ENCODE results near the gene ZC3H14.

The ZC3H14 gene

DNA sequence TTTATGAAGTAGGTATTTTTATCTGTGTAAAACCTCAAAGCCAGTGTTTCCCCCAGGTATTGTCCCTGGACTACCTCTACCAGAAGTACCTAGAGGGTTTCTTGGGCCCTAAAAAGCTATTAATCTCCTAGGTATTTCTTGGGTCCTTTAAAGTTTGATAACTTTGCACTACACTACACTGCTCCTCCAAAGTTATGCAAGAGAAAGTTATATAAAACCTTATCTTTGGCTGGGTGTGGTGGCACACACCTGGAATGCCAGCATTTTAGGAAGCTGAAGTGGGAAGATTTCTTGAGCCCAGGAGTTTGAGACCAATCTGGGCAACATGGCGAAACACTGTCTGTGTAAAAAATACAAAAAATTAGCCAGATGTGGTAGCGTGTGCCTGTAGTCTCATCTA, 42.9 kb upstream of the ZC3H14 start:
- TF ChIP-seq FOXP2 (optimal IDR thresholded peaks at IDR 0.05; ENCODE audit: borderline replicate concordance, extremely low read depth, extremely low read length, insufficient read depth) (no peak), POLR2AphosphoS5 (IDR thresholded peaks at IDR 0.05; ENCODE audit: low read depth, low read length) (no peak), TAF1 (IDR thresholded peaks at IDR 0.05; ENCODE audit: borderline replicate concordance, insufficient read depth, low read length) (no peak)

DNA sequence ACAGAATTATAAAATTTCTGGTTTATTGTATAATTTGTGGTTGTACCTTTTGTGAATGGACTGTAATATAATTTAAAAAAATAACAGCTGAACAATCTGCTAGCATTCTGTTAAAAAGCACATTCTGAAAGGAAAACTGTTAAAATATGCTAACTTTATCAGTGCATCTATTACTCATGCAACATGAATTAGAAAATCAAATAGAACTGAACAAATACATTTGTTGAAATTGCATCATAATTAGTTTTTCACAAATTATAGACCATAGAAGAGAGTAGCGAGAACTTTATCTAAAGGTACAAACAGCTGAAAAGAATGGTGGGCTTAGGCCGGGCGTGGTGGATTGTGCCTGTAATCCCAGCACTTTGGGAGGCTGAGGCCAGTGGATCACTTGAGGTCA, 41.0 kb upstream of the ZC3H14 start:
- TF ChIP-seq FOXP2 (optimal IDR thresholded peaks at IDR 0.05; ENCODE audit: borderline replicate concordance, extremely low read depth, extremely low read length, insufficient read depth) = no peak
- TF ChIP-seq SIN3A (IDR thresholded peaks at IDR 0.05; ENCODE audit: borderline replicate concordance, insufficient read depth, low read length) = no peak
- TF ChIP-seq, protein P1, sequence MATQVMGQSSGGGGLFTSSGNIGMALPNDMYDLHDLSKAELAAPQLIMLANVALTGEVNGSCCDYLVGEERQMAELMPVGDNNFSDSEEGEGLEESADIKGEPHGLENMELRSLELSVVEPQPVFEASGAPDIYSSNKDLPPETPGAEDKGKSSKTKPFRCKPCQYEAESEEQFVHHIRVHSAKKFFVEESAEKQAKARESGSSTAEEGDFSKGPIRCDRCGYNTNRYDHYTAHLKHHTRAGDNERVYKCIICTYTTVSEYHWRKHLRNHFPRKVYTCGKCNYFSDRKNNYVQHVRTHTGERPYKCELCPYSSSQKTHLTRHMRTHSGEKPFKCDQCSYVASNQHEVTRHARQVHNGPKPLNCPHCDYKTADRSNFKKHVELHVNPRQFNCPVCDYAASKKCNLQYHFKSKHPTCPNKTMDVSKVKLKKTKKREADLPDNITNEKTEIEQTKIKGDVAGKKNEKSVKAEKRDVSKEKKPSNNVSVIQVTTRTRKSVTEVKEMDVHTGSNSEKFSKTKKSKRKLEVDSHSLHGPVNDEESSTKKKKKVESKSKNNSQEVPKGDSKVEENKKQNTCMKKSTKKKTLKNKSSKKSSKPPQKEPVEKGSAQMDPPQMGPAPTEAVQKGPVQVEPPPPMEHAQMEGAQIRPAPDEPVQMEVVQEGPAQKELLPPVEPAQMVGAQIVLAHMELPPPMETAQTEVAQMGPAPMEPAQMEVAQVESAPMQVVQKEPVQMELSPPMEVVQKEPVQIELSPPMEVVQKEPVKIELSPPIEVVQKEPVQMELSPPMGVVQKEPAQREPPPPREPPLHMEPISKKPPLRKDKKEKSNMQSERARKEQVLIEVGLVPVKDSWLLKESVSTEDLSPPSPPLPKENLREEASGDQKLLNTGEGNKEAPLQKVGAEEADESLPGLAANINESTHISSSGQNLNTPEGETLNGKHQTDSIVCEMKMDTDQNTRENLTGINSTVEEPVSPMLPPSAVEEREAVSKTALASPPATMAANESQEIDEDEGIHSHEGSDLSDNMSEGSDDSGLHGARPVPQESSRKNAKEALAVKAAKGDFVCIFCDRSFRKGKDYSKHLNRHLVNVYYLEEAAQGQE (IDR thresholded peaks at IDR 0.05; ENCODE audit: insufficient read depth in 1 of 2, low read depth in 2 of 2, low read length in 2 of 2) = no peak
- TF ChIP-seq POLR2AphosphoS5 (IDR thresholded peaks at IDR 0.05; ENCODE audit: low read depth, low read length) = no peak
- no peak for TF ChIP-seq TAF1 (IDR thresholded peaks at IDR 0.05; ENCODE audit: borderline replicate concordance, insufficient read depth, low read length)

DNA sequence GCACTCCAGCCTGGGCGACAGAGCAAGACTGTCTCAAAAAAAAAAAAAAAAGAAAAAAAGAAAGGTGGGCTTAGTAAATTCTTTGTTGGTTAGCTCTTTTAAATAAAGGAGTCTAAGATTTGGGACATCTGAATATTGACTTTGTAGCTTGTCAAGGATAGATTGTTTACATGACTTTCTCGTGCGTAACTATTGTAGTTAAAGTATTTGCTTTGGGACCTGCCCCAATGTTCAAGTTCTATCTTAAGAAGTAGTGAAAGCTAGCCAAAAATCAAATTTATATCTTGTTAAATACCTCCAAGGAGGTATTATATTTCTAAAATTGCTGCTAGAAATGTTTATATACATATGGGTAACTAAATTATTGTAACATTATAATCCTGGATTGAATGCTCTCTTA, 40.4 kb upstream of the ZC3H14 start:
- TF ChIP-seq SIN3A (IDR thresholded peaks at IDR 0.05; ENCODE audit: borderline replicate concordance, insufficient read depth, low read length) = no peak
- no peak for TF ChIP-seq TAF1 (IDR thresholded peaks at IDR 0.05; ENCODE audit: borderline replicate concordance, insufficient read depth, low read length)

DNA sequence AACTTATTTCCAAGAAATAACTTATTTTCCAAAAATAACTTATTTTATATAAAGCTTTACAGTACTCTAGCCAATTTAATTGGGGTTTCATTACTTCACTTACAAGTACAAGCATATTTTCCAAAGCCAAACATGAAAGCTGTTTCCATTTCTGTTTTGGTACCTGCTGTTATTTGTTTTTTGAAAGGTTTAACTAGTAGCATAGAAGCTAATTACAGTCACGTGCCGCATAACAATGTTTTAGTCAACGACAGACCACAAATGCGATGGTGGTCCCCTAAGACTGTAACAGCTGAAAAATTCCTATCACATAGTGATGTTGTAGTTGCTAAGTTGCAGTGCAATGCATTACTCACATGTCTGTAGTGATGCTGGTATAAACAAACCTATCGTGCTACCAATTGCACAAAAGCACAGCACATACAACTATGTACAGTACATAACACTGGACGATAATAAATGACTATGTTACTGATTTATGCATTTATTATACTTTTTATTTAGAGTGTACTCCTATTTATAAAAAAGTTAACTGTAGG, 29.7 kb upstream of the ZC3H14 start:
- TF ChIP-seq FOXP2 (optimal IDR thresholded peaks at IDR 0.05; ENCODE audit: borderline replicate concordance, extremely low read depth, extremely low read length, insufficient read depth) (no peak), TAF1 (IDR thresholded peaks at IDR 0.05; ENCODE audit: borderline replicate concordance, insufficient read depth, low read length) (no peak), POLR2AphosphoS5 (IDR thresholded peaks at IDR 0.05; ENCODE audit: low read depth, low read length) (no peak), SIN3A (IDR thresholded peaks at IDR 0.05; ENCODE audit: borderline replicate concordance, insufficient read depth, low read length) (no peak)
- TF ChIP-seq, protein P1 (IDR thresholded peaks at IDR 0.05; ENCODE audit: insufficient read depth in 1 of 2, low read depth in 2 of 2, low read length in 2 of 2) = no peak

DNA sequence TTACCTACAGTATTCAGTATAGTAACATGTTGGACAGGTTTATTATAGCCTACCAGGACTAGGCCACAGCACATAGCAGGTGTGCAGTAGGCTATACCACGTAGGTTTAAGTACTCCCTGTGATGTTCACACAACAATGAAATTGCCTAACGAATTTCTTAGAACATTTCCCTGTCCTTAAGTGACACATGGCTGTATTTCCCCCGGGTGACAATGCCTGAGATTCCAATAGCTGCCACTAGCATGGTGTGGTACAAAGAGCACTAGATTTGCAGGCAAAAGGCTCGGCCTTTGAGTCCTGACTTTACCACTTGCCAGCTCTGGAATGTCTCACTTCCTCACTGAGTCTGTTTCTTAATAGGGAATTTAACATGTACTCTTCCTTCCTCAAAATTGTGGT, 27.7 kb upstream of the ZC3H14 start:
- TF ChIP-seq FOXP2 (optimal IDR thresholded peaks at IDR 0.05; ENCODE audit: borderline replicate concordance, extremely low read depth, extremely low read length, insufficient read depth) = no peak
- TF ChIP-seq SIN3A (IDR thresholded peaks at IDR 0.05; ENCODE audit: borderline replicate concordance, insufficient read depth, low read length) = no peak
- TF ChIP-seq POLR2AphosphoS5 (IDR thresholded peaks at IDR 0.05; ENCODE audit: low read depth, low read length) = no peak
- no peak for TF ChIP-seq TAF1 (IDR thresholded peaks at IDR 0.05; ENCODE audit: borderline replicate concordance, insufficient read depth, low read length)
- TF ChIP-seq, protein P1 (IDR thresholded peaks at IDR 0.05; ENCODE audit: insufficient read depth in 1 of 2, low read depth in 2 of 2, low read length in 2 of 2) = no peak

DNA sequence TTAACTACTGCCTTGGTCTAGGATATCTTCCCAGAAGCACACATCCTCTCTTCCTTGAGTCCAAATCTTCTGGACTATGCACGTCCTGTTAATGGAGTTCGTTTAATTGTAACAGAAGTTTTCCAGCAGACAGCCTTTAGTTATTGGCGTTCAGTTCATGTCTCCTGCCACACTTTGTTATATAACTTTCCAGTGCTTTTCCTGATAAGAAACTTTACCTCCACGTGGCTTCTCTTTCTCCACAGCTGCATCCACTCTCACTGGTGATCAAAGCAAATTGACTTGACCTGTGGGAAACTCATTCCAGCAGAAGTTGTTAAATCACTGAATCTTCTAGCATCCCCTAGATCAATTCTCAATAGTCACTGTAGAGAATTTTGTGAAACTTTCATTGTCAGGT, 27.0 kb upstream of the ZC3H14 start:
- TF ChIP-seq FOXP2 (optimal IDR thresholded peaks at IDR 0.05; ENCODE audit: borderline replicate concordance, extremely low read depth, extremely low read length, insufficient read depth) (no peak), SIN3A (IDR thresholded peaks at IDR 0.05; ENCODE audit: borderline replicate concordance, insufficient read depth, low read length) (no peak), TAF1 (IDR thresholded peaks at IDR 0.05; ENCODE audit: borderline replicate concordance, insufficient read depth, low read length) (no peak), POLR2AphosphoS5 (IDR thresholded peaks at IDR 0.05; ENCODE audit: low read depth, low read length) (no peak)
- TF ChIP-seq, protein P1 (IDR thresholded peaks at IDR 0.05; ENCODE audit: insufficient read depth in 1 of 2, low read depth in 2 of 2, low read length in 2 of 2) = no peak
